Bronchial epithelial cell (primary cell): ENCODE measurements around the gene KCNF1. TPM values are rescaled to one million over a fixed set of nuclear protein-coding genes. Genes with fewer than 3 reads are reported as not detected.

Source experiments
- DNase-seq: peaks from one replicate; pipeline ENCODE4 v3.0.0-alpha.2; 2010; ENCODE audit warnings: low read depth
- FAIRE-seq: peaks from 2 replicates; lab custom pipeline; 2011; peaks lifted over from hg19 to GRCh38; lab: Jason Lieb, UNC
- H3K27me3 ChIP-seq: 2 replicates; pipeline ENCODE4 v1.5.1; 2011; ENCODE audit warnings: low read length; ENCODE audit not compliant: control insufficient read depth, insufficient read depth
- H3K36me3 ChIP-seq: 2 replicates; pipeline ENCODE4 v1.5.1; 2011; ENCODE audit warnings: low read length; ENCODE audit not compliant: control insufficient read depth, insufficient read depth
- H3K4me3 ChIP-seq: 2 replicates; pipeline ENCODE4 v1.5.1; 2011; ENCODE audit warnings: mild to moderate bottlenecking, low read depth, low read length, control low read depth
- total RNA-seq: library from RNA; depleted of rRNA; stranded (reverse); fragments of >200 nt; gene quantifications from 2 replicates; pipeline ENCODE4 v1.2.1, GENCODE V29; 2014
- TF ChIP-seq, protein P1 (sequence below): IDR thresholded peaks from 2 replicates; pipeline ENCODE4 v1.5.1; 2011; ENCODE audit warnings: mild to moderate bottlenecking, moderate library complexity, low read length, control low read depth, inconsistent platforms; ENCODE audit not compliant: insufficient read depth, severe bottlenecking

KCNF1 gene
- total RNA-seq, 1 donor from 2014 or later = not detected

DNA sequence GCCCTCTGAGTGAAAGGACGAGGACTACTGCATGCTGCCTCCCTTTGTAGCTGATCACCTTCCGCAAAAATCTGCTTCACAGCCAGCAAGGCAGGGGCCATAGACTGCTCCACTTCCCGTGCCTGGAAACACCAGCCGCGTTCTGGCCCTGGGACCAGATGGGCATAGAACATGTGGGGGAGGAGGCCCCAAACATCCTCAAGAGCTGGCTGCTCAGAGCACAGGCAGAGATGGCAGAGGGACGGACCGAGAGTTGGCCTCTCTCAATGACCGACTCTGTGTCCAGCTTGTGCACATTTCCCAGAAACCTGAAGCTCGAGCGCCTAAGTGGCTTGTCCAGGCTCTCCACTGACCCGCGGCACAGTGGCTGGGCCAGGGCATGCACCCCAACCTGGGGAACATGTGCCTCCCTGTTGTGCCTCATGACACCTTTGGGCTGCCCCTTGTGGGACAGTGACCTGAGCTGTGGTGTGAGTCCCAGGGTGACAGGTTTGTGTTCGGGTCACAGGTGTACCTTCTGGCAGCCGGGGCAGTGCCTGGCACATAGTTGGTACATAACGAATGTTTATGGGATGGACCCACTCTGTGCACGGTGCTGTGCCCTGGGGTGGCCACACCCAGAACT lies 9.1 kb downstream of the KCNF1 start:
- DNase-seq (no peak), FAIRE-seq (peak; percentile 23)
- no peak overlapping the region for H3K4me3 ChIP-seq
- H3K27me3 ChIP-seq = peaks cover 10% of the 10 kb centered on the region
- H3K36me3 ChIP-seq = no peaks in the 10 kb centered on the region
- TF ChIP-seq, protein P1, sequence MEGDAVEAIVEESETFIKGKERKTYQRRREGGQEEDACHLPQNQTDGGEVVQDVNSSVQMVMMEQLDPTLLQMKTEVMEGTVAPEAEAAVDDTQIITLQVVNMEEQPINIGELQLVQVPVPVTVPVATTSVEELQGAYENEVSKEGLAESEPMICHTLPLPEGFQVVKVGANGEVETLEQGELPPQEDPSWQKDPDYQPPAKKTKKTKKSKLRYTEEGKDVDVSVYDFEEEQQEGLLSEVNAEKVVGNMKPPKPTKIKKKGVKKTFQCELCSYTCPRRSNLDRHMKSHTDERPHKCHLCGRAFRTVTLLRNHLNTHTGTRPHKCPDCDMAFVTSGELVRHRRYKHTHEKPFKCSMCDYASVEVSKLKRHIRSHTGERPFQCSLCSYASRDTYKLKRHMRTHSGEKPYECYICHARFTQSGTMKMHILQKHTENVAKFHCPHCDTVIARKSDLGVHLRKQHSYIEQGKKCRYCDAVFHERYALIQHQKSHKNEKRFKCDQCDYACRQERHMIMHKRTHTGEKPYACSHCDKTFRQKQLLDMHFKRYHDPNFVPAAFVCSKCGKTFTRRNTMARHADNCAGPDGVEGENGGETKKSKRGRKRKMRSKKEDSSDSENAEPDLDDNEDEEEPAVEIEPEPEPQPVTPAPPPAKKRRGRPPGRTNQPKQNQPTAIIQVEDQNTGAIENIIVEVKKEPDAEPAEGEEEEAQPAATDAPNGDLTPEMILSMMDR = no peak

GRCh38 chr2:10921525-10921924 lies 9.8 kb downstream of the KCNF1 start:
- DNase-seq (no peak), FAIRE-seq (no peak)
- Histone ChIP-seq H3K36me3 (no peaks in the 10 kb centered on the region), H3K27me3 (peaks cover 13% of the 10 kb centered on the region), H3K4me3 (no peak overlapping the region)
- TF ChIP-seq, protein P1 = no peak

DNA sequence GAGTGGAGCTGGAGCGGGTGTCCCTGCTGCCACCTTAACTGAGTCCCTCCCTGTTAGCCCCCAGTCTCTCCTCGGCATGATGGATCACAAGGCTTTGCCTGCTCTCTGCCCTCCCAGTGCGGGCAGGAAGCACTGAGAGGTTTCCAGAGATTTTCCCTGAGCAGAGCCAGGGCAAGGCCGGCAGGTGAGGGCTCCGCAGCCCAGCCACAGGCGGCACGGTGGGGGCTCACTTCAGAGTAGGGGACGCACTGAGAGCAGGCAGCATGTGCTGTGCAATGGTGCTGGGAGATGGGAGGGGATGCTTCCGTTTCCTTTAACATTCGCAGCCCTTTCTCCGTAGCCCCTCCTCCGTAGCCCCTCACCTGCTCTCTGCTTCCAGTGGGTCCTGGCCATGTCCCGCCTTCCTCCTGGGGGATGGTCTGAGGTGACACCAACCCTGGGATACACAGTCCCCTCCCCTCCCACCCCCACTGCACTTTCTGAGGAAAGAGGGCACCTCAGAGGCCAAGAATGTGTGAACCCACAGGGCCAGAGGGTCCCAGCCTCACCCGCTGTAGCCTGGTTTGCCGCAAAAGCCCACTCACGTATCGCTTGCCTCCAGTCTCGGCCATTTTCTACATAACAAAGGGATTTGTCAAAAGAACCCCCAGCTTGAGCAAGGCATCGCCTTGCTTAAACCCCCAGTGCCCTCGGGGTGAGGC lies 10.7 kb downstream of the KCNF1 start:
- no peaks in the 10 kb centered on the region for H3K36me3 ChIP-seq
- no peak overlapping the region for H3K4me3 ChIP-seq
- peaks cover 16% of the 10 kb centered on the region for H3K27me3 ChIP-seq
- DNase-seq (no peak), FAIRE-seq (no peak)
- TF ChIP-seq, protein P1 = no peak

- H3K4me3 ChIP-seq = no peak overlapping the region
- peaks cover 16% of the 10 kb centered on the region for H3K27me3 ChIP-seq
- DNase-seq (no peak), FAIRE-seq (no peak)
- H3K36me3 ChIP-seq = no peaks in the 10 kb centered on the region
- TF ChIP-seq, protein P1 = no peak
Measured at GRCh38 chr2:10923008-10923375, 11.3 kb downstream of the KCNF1 start.

GRCh38 chr2:10923965-10924364 lies 12.2 kb downstream of the KCNF1 start:
- Histone ChIP-seq H3K36me3 (no peaks in the 10 kb centered on the region), H3K4me3 (no peak overlapping the region), H3K27me3 (peaks cover 16% of the 10 kb centered on the region)
- DNase-seq (no peak), FAIRE-seq (no peak)
- TF ChIP-seq, protein P1 = no peak
